ENCODE measurements around the gene PRSS50. TPM values are rescaled to one million over a fixed set of nuclear protein-coding genes. Genes with fewer than 3 reads are reported as not detected.
"Not testable (repeated sequence)": the region's sequence is repeated elsewhere in the genome, so short reads cannot be mapped to it uniquely, and the experiment has no call there.

The PRSS50 gene
- total RNA-seq, 1 donor from 2014 or later = not detected

- no peak for DNase-seq (ENCODE audit: low spot score)
Observed at GRCh38 chr3:46709157-46709654, 8.5 kb downstream of the PRSS50 start.

- peak; percentile 65 for DNase-seq (ENCODE audit: low spot score)
Observed at GRCh38 chr3:46708401-46709156, 9.1 kb downstream of the PRSS50 start.

DNA sequence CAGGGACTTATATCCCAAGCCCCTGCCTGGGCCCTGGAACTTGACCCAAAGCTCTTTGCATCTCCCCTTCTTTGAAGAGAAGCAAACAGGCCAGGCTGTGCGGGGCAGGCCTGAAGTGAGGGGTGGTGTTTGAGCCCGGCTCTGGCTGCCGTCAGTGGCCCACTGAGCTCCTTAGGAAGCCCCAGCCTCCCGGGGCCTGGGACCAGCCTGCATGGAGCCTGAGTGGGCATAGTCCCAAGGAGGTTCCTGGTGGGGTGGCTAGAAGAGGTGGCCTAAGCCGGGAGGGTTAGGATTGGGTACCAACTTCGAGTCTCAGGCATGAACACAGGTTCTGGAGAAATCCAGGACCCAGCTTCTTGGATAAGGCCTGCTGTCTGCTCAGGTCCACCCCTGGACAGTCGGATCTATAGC lies 10.1 kb downstream of the PRSS50 start:
- DNase-seq (ENCODE audit: low spot score) = peak; percentile 77

GRCh38 chr3:46706771-46707582 lies 10.7 kb downstream of the PRSS50 start:
- no peak for DNase-seq (ENCODE audit: low spot score)

- DNase-seq (ENCODE audit: low spot score) = no peak
Observed at GRCh38 chr3:46705751-46706552, 11.7 kb downstream of the PRSS50 start.

DNA sequence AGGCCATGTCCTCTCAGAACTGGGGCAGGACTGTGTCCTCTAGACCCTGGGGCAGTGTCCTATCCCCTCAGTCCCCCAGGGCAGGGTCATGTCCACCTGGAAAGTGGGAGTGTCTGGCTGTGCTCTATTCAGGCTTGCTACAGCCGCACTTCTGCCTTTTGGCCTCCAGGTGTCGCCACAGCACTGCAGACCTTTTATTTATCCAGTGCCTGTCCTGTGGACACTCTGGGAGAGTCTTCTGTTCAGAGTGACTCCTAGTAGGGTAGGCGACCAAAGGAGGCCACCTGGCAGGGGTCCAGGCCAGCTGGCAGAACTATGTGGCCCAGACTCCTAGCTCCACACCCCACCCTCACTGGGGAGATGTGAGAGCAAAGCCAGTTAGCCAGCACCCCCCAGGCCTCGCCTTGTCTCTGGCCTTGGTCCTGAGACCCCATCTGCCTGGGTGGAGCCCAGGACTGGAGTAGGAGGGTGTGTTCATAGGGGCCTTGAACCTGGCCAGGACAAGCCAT lies 12.6 kb downstream of the PRSS50 start:
- DNase-seq (ENCODE audit: low spot score) = no peak

GRCh38 chr3:46704346-46704745 lies 13.3 kb downstream of the PRSS50 start:
- DNase-seq (ENCODE audit: low spot score) = not testable (repeated sequence)

GRCh38 chr3:46703013-46703520 lies 14.6 kb downstream of the PRSS50 start:
- DNase-seq (ENCODE audit: low spot score) = no peak

DNA sequence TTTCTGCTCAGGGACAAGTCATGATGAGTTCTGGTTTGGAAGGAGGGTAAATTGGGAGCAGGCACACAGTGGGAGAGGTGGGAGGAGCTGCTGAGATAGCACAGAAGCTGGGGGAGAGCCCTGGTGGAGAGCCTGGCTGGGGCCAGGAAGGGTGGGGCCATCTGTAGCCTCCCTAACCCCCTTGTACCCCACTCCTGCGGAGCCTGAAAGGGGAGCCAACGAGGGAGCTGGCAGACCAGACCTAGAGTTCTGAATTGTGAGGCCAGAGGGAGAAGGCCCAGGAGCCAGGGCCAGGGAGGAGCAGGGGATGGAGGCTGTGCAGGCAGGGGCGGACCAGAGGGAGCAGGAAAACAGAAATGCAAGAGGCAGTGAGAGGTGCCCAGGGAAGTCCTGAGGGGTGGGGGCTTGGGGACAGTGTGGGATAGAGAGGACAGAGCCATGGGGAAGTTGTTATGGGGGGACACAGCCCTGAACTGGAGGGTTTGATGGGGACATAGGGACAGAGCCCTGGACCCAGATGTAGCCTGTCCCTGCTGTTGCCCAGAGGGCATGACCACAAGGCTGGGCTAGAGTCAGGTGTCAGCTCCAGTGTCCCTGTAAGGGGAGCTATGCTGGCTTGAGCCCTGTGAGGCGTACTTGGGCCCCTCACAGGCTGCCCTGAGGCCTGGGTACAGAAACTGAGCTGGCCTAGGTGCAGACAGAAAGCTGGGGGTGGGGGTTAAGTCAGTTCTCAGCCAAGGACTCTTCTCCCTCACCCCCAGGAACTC lies 15.2 kb downstream of the PRSS50 start:
- DNase-seq (ENCODE audit: low spot score) = no peak

- no peak for DNase-seq (ENCODE audit: low spot score)
Observed at GRCh38 chr3:46701181-46701939, 16.3 kb downstream of the PRSS50 start, which contains the start of gene TMIE. Gene TMIE, plus strand, starts transcription at chr3:46701392. Its CDS starts 96 bp downstream, at chr3:46701488.

DNA sequence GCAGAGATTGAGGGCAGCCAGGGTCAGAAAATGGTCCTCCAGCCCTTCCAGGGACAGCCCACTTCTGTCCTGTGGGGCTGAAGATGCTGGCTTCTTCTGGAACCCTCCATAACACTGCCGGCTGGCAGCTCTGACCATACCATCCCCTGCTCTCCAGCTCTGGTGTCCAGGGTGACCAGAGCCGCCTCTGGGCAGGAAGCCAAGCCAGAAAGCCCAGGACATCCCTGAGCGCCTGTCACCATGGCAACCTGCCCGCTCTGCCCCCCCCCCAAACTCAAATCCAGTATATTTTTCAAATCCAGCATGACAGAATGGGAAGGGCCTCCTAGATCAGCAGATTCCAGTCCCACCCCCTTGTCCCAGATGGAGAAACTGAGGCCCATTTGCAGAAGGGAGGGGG lies 16.9 kb downstream of the PRSS50 start:
- DNase-seq (ENCODE audit: low spot score) = no peak

DNA sequence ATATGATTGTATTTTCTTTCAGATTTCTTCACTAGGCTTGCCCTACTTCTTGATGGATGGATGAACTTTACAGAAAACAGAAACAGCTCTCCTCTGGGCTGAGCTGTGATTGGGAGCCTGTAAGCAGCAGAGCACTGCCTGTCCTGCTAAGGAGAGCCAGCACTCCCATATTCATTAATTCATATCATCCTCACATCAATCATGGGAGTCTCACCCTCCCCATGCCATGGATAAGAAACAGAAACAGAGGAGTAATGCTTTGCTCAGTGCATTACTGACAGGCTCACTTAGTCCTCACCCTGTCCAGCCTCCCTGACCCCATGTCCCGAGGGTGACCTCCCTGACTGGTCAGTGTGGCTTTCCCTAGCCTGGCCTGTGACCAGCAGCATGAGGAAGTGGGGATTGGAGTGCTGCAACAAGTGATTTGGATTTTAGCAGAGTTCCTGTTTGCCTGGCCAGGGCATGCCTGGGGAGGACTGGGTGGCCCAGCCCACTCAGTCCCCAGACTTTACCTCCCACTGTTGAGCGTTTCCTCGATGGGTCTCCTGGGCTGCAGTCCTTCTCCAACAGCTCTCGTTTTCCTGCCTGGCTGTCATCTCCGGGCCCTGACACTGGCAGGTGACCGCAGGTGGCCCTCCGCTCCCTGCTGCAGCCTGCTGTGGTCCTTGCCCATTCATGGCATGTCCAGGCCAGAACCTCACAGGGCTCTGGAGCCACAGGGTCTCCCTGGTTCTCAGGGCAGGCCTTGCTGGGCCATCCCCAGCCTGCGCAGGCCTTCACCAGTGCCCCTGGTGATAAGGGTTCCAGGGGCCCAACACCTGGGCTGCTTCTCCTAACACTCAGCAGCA lies 17.8 kb downstream of the PRSS50 start:
- no peak for DNase-seq (ENCODE audit: low spot score)

DNA sequence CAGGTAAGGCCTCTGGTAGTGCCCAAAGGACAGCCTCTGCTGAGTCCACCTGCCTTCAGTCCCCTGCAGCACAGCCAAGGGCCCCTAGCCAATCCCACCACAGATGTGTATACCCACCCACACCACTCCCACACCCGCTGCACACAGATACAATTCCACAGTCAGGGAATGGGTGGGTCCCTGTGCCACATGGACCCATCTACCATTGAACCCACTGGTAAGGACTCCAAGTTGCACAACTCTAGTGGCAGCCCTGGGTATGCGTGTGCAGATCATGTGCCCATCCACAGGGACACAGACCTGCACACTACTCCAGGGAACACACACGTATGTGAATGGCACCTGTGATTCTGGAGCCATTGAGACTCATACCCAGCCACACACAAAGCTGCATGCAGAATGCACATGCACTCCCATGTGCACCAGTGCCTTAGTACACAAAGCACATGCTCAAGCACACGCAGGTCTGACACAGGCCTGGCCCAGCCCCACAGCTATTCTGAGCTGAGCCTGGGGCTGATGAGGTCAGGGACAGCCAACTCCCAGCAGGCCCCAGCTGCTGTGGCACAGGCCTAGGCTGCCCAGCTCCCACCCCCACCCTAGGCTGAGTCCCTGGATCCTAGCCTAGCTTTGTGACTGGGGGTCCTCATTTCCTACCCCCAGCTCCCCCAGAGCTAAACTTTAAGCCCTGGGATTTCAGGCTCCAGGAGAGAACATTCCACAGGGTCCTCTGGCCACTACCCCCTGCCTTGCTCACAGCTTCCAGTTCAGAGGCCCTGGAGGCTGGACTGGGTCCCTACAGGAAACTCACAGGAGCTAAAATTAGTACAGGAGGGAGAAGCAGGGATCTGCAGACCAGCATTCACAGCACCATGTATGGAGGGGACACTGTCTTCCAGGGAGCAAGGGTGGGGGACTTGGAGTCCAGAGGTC lies 21.4 kb downstream of the PRSS50 start:
- no peak for DNase-seq (ENCODE audit: low spot score)

- DNase-seq (ENCODE audit: low spot score) = no peak
Observed at GRCh38 chr3:46695177-46695961, 22.3 kb downstream of the PRSS50 start.

DNA sequence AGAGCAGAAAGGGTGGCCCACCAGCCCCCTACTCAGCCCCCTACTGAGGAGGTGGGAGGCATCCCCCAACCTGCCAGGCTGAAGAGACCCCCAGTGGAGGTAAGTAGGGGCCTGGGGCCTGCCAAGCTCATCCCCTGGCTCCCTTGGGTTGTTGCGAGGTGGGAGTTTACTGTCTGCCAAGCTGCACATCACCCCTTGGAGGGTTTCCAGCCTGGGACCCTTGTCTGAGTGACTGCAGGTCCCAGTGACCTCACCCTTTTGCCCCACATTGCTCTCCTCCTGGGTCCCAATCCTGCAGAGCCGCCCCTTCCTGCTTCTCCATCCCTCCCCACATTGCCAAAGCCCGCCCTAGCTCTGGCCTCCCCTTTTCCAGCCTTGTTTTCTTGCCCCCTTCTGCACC lies 23.1 kb downstream of the PRSS50 start:
- no peak for DNase-seq (ENCODE audit: low spot score)

DNA sequence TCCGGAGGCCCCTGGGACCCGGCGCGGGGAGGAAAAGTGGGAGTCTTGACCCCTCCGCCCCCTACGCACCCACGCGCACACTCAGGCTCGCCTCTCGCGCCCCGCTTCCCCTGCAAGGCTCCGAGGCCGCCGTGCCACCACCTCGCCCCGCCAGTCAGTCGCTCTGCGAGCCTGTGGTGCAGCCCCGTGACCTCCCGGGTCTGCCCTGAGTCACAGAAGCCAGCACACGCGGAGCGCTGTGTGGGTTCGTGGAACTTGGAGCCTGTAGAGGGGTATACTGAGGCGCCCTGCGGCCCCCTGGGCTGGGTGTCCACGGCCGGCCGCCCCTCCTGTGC lies 23.8 kb downstream of the PRSS50 start:
- DNase-seq (ENCODE audit: low spot score) = no peak
